HepG2 (cell line): ENCODE data around the gene ALCAM. TPM values are rescaled to one million over a fixed set of nuclear protein-coding genes. Genes with fewer than 3 reads are reported as not detected.

ENCODE experiments used
- ADNP ChIP-seq: sonication (generic); formaldehyde crosslinking; IDR thresholded peaks from 2 replicates; pipeline ENCODE4 v1.4.0; 2020; ENCODE audit warnings: missing genetic modification reagents
- AKNA ChIP-seq: sonication (generic); formaldehyde crosslinking; IDR thresholded peaks from 2 replicates; pipeline ENCODE4 v1.4.0; 2020; ENCODE audit warnings: missing genetic modification reagents, borderline replicate concordance
- ATF6 ChIP-seq: sonication (generic); formaldehyde crosslinking; conservative IDR thresholded peaks from 2 replicates; pipeline ENCODE4 v1.4.0; 2020; ENCODE audit warnings: missing genetic modification reagents
- DPF2 ChIP-seq: sonication (generic); formaldehyde crosslinking; IDR thresholded peaks from 2 replicates; pipeline ENCODE4 v1.4.0; 2020; ENCODE audit warnings: mild to moderate bottlenecking, low read depth, missing genetic modification reagents, borderline replicate concordance
- HOXD1 ChIP-seq: sonication (generic); formaldehyde crosslinking; IDR thresholded peaks from 2 replicates; pipeline ENCODE4 v1.5.0; 2020; ENCODE audit warnings: missing genetic modification reagents
- KMT2A ChIP-seq: sonication (generic); formaldehyde crosslinking; IDR thresholded peaks from 2 replicates; pipeline ENCODE4 v1.4.0; 2020; ENCODE audit warnings: missing genetic modification reagents
- MED8 ChIP-seq: sonication (generic); formaldehyde crosslinking; IDR thresholded peaks from 2 replicates; pipeline ENCODE4 v1.8.1; 2023; ENCODE audit warnings: mild to moderate bottlenecking, missing genetic modification reagents; ENCODE audit not compliant: insufficient replicate concordance
- NFATC3 ChIP-seq: sonication (generic); formaldehyde crosslinking; IDR thresholded peaks from 2 replicates; pipeline ENCODE4 v1.5.1; 2020; ENCODE audit warnings: mild to moderate bottlenecking, missing genetic modification reagents
- TCF7L2 ChIP-seq: IDR thresholded peaks from 2 replicates; pipeline ENCODE4 v1.6.1; 2011; ENCODE audit warnings: mild to moderate bottlenecking, low read depth, low read length, moderate library complexity
- THAP11 ChIP-seq: IDR thresholded peaks from 2 replicates; pipeline ENCODE4 v1.6.1; 2016; ENCODE audit warnings: missing biosample characterization, missing genetic modification reagents
- ZFAT ChIP-seq: sonication (generic); formaldehyde crosslinking; conservative IDR thresholded peaks from 2 replicates; pipeline ENCODE4 v1.8.1; 2023; ENCODE audit warnings: missing genetic modification reagents, inconsistent platforms
- ZFP91 ChIP-seq: sonication (generic); formaldehyde crosslinking; IDR thresholded peaks from 2 replicates; pipeline ENCODE4 v1.9.0; 2022; ENCODE audit warnings: missing genetic modification reagents, mild to moderate bottlenecking, borderline replicate concordance
- ZNF232 ChIP-seq: sonication (generic); formaldehyde crosslinking; IDR thresholded peaks from 2 replicates; pipeline ENCODE4 v1.4.0; 2020; ENCODE audit warnings: missing genetic modification reagents, borderline replicate concordance
- ZNF816 ChIP-seq: sonication (generic); formaldehyde crosslinking; IDR thresholded peaks from 2 replicates; pipeline ENCODE4 v1.8.0; 2022; ENCODE audit warnings: missing genetic modification reagents, mild to moderate bottlenecking, borderline replicate concordance
- polyA plus RNA-seq, 8 experiments: library from polyadenylated mRNA; depleted of rRNA in 3 of 8; stranded (reverse) in 7 of 8; unstranded in 1 of 8; fragments of >200 nt; fragmentation: Illumina TruSeq in 4 of 8; extraction: Trizol in 4 of 8; gene quantifications; 2 replicates each; pipeline versions ENCODE4 v1.2.1 to v1.2.3, GENCODE V29; 2011 to 2016; ENCODE audit warnings: low read depth in 4 of 8, missing spikeins in 1 of 8, mixed read lengths in 1 of 8; ENCODE audit not compliant: insufficient read depth in 1 of 8
- total RNA-seq, 5 experiments: library from RNA; depleted of rRNA; stranded (reverse); fragments of >200 nt; fragmentation: Illumina TruSeq; extraction: Trizol; gene quantifications; 2 replicates each; pipeline ENCODE4 v1.2.3, GENCODE V29; 2016; ENCODE audit warnings: low read depth in 1 of 5

The ALCAM gene
- total and polyA plus RNA-seq, 2 of the 13 experiments (the other 11 are each of a cell fraction or from before 2014, with no cell fraction given), result 26.0 to 33.1 TPM

GRCh38 chr3:105366326-105367062, at the start of gene ALCAM (continued):
- TF ChIP-seq AKNA (CRISPR knock-in tag) (no peak), THAP11 (CRISPR knock-in tag) (no peak; the same call in 1 of the 2 replicates), KMT2A (CRISPR knock-in tag) (no peak; the same call in 1 of the 2 replicates), ZNF816 (CRISPR knock-in tag) (no peak), TCF7L2 (no peak), ZFP91 (peak; percentile 67; the same call in 1 of the 2 replicates), ATF6 (CRISPR knock-in tag) (no peak), ZFAT (CRISPR knock-in tag) (0 out of 2 replicates have a peak, but pooled peaks have one; percentile 41), ADNP (CRISPR knock-in tag) (no peak), ZNF232 (CRISPR knock-in tag) (peak; percentile 91), MED8 (no peak), DPF2 (CRISPR knock-in tag) (no peak), NFATC3 (CRISPR knock-in tag) (peak; percentile 83; the same call in 1 of the 2 replicates), HOXD1 (CRISPR knock-in tag) (0 out of 2 replicates have a peak, but pooled peaks have one; percentile 53)
